Fibroblast of the conjunctiva (primary cell): ENCODE measurements around the gene ANKS1A.
"Not testable (repeated sequence)": the region's sequence is repeated elsewhere in the genome, so short reads cannot be mapped to it uniquely, and the experiment has no call there.

Experiments
- DNase-seq: peaks from one replicate; pipeline ENCODE4 v3.0.0-alpha.2; 2010; ENCODE audit warnings: low read depth

Gene ANKS1A

GRCh38 chr6:35085359-35086281 lies 196.6 kb downstream of the ANKS1A start:
- no peak for DNase-seq

- no peak for DNase-seq
Measured at GRCh38 chr6:35086282-35086632, 197.2 kb downstream of the ANKS1A start.

DNA sequence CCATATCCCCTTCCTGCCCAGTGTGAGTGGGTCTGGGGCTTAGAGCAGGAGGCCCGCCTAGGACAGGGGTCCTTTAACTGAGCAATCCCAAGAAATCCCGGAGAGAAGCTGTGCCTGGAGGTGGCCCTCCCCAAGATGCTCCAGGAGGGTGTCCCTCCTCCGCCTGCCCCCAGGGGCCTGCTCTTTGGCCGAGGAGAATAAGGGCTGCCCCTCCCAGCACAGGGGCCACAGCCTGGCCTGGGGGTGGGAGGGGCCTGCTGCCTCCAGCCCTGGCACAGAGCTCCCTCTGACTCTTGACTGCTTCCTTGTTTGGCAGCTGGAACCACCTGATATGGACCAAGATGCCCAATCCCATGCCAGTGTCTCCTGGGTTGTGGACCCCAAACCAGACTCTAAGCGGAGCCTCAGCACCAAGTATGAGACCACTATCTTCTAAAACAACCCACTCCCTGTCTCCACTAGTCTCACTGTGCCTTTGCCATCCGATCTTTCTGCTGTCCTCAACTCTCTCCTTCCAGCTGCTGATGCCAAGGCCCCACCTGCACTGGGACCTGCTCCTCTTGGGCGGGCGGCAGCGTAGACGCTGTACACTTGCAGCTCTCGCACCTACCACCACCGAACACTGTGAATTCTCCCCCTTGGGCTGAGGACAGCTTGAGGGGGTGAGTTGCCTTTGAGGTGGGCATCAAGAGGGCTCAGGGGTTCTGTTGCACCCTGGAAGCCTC lies 197.7 kb downstream of the ANKS1A start:
- DNase-seq, result no peak

- DNase-seq, result no peak
Measured at GRCh38 chr6:35087361-35088280, 198.6 kb downstream of the ANKS1A start.

- no peak for DNase-seq
Measured at GRCh38 chr6:35088281-35089215, 199.5 kb downstream of the ANKS1A start.

GRCh38 chr6:35089216-35089934 lies 200.3 kb downstream of the ANKS1A start:
- DNase-seq, result no peak

- peak; percentile 43 for DNase-seq
Measured at GRCh38 chr6:35089935-35090505, 201.0 kb downstream of the ANKS1A start.

DNA sequence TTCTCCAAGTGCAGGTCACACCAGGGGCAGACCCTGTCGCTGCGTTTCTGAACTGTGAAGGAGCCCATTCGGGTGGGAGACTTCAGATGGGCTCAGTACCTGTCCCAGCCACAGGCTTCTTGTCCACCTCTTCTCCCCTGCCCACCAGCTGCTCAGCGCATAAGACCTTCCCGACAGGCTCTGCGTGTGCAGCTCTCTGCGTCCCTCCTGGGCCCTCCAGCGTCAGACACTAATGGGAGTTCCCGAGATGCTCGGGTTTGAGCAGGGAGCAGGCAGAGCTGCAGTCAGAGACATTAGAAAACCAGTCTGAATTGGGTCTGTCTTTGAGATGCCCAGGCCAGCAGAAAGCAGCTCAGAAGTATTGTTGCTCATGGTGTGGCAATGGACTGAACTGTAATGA lies 201.7 kb downstream of the ANKS1A start:
- no peak for DNase-seq

DNA sequence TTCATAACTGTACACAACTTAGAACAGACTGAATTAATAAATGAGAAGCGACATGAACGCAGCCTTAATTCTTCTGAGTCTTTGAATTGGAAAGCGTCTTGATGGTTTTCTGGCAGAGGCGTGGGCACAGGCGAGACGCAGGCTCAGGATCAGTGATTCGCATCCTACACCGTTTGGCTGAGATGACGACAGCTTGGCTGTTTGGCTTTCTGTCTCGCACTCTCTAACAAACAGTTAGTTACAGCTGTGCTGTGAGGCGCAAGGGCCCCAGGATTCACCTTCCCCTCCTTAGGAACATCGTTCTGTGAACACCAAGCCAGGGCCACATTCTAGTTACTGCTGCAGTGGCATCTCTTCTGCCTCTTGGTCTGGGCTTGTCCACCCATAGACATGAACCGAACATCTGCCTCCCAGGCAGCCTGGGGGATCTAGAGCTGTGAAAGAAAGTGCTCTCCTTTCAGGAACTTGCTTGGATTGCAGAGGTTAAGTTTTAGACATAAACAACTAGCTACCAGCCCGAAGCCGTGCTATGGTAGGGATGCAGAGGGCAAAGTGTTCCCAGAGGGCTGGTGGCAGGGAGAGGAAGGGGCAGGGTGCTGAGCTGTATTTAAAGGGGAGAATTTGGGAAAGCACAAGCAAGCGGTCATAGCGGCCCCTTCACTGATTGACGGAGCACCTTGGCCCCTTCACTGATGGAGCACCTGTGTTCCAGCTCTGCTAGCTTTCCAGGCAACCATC lies 202.5 kb downstream of the ANKS1A start:
- DNase-seq, result no peak

GRCh38 chr6:35092362-35093117 lies 203.5 kb downstream of the ANKS1A start:
- peak; percentile 31 for DNase-seq

- DNase-seq, result no peak
Measured at GRCh38 chr6:35093118-35093445, 204.0 kb downstream of the ANKS1A start.

GRCh38 chr6:35093783-35094182 lies 204.7 kb downstream of the ANKS1A start:
- DNase-seq, result no peak

DNA sequence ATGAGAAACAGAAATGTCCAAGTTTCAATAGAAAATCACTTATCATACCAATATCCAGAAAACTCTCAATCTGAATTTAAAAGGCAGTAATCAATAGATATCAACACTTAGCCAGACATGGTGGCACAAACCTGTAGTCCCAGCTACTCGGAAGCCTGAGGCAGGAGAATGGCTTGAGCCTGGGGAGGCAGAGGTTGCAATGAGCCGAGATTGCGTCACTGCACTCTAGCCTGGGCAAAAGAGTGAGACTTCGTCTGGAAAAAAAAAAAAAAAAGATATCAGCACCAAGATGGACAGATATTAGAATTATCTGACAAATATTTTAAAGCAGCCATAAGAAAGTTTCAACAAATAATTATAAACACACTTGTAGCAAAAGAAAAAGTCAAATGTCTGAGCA lies 205.1 kb downstream of the ANKS1A start:
- no peak for DNase-seq

- peak; percentile 27 for DNase-seq
Measured at GRCh38 chr6:35096129-35096862, 207.2 kb downstream of the ANKS1A start.

- no peak for DNase-seq
Measured at GRCh38 chr6:35099116-35099515, 210.1 kb downstream of the ANKS1A start.

DNA sequence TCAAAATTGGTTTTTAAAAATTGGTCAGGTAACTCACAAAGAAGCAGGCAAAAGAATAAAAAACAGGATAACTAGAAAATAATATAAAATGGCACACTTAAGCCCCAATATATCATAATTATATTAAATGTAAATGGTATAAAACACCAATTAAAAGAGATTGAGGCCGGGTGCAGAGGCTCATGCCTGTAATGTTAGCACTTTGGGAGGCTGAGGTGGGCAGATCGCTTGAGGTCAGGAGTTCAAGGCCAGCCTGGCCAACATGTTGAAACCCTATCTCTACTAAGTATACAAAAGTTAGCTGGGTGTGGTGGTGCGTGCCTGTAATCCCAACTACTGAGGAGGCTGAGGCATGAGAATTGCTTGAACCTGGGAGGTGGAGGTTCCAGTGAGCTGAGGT lies 216.0 kb downstream of the ANKS1A start:
- no peak for DNase-seq

GRCh38 chr6:35106061-35106460 lies 217.0 kb downstream of the ANKS1A start:
- not testable (repeated sequence) for DNase-seq

DNA sequence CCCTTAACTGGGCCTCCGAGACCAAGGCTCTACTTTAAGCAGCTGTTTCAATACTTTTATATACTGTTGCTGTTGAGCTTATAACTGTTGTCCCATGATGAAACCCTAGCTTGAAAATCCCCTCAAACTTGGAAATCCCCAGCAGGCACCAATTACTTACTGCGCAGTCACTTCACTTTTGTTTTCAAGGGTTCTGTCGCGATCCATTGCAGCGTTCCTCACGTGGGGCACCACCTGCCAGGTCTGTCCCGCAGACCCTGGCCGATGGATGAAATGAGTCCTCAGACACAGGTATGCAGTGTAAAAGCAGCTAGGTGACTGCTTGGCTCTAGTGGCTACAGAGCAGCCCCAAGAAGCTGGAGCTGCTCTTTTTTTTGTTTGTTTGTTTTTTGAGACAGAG lies 218.2 kb downstream of the ANKS1A start:
- not testable (repeated sequence) for DNase-seq
